Ovary (tissue), 9 donors: ENCODE results near the gene GRID2. TPM values are rescaled to one million over a fixed set of nuclear protein-coding genes. Genes with fewer than 3 reads are reported as not detected.

Source experiments
- DNase-seq, 5 donors: peaks; one replicate each; pipeline ENCODE4 v3.0.0-alpha.2; 2019 to 2020
- H3K27ac ChIP-seq, 2 donors: fragments of 200-600 bp; one replicate each; pipeline versions ENCODE4 v1.5.1 to v1.8.0; 2019 to 2022
- H3K27me3 ChIP-seq: fragments of 200-600 bp; one replicate; pipeline ENCODE4 v1.8.0; 2022
- H3K36me3 ChIP-seq: fragments of 200-600 bp; sonication (generic); one replicate; pipeline ENCODE4 v1.5.1; 2019
- H3K4me1 ChIP-seq: one replicate; pipeline ENCODE4 v1.8.1; 2013; ENCODE audit warnings: mild to moderate bottlenecking, moderate library complexity; ENCODE audit not compliant: insufficient read depth
- H3K4me3 ChIP-seq: fragments of 200-600 bp; sonication (generic); one replicate; pipeline ENCODE4 v1.5.1; 2017
- H3K9me3 ChIP-seq, 2 donors: fragments of 200-600 bp in 1 of 2; sonication (generic) in 1 of 2; one replicate each; pipeline versions ENCODE4 v1.5.1 to v1.8.1; 2013 to 2019; ENCODE audit warnings: mild to moderate bottlenecking in 1 of 2, moderate library complexity in 1 of 2
- CTCF ChIP-seq, 3 donors: fragments of 450-650 bp in 2 of 3; fragments of 200-600 bp in 1 of 3; IDR thresholded peaks; one replicate each; pipeline versions ENCODE4 v1.5.1 to v1.8.0; 2016 to 2022; ENCODE audit warnings: antibody characterized with exemption in 3 of 3, mild to moderate bottlenecking in 1 of 3
- EP300 ChIP-seq: sonication (generic); formaldehyde crosslinking; IDR thresholded peaks from one replicate; pipeline ENCODE4 v1.6.1; 2017; ENCODE audit warnings: antibody characterized with exemption
- POLR2A ChIP-seq: fragments of 450-650 bp; IDR thresholded peaks from one replicate; pipeline ENCODE4 v1.6.1; 2017; ENCODE audit warnings: antibody characterized with exemption, mild to moderate bottlenecking, moderate library complexity
- WGBS, 3 donors: extraction: QIAGEN DNeasy Blood & Tissue Kit in 1 of 3; methylation state at CpG; one replicate each; pipeline versions ENCODE4 v1.1.5 to v1.1.7; 2013 to 2017; 5-methylcytosine and 5-hydroxymethylcytosine counted together
- intact Hi-C, 4 donors: fragments of 100-400 bp; cut with DNase I; formaldehyde crosslinking; loops; one replicate each; pipeline versions ENCODE4 v1.11.0 to v1.15.1; 2022 to 2023
- polyA plus RNA-seq, 2 donors: library from polyadenylated mRNA; stranded (reverse); fragments of 200-250 nt in 1 of 2; fragments of 350-450 nt in 1 of 2; fragmentation: Illumina TruSeq in 1 of 2; extraction: RNeasy Lipid Tissue Mini Kit (QIAGEN cat#74804) in 1 of 2; gene quantifications; one replicate each; pipeline ENCODE4 v1.2.3, GENCODE V29; 2013 to 2014
- total RNA-seq, 7 donors: library from RNA; depleted of rRNA in 2 of 7; stranded (reverse); fragments of >200 nt in 2 of 7; fragmentation: NEBNext Ultra II Directional in 3 of 7; extraction: Animal tissue kit (Norgen Biotek cat#: 25700) in 3 of 7; gene quantifications; one replicate each; pipeline versions ENCODE4 v1.1.0 to v1.2.4, GENCODE V29; 2016 to 2023
- donor health status: DM: no; HTN: no; CAD: no; lungs with moderate emphysema.
- donor health status: DM: no; HTN: no; CAD: no.
- donor health status: Bipolar disorder and iron deficiency.
- donor health status: DM: yes; HTN: yes; CAD: no.
- donor health status: DM: no; HTN: no; CAD: no.
- donor health status: DM: yes; HTN: yes; CAD: no.

Gene GRID2
- total and polyA plus RNA-seq, 9 donors: 0.65 to 6.8 (median 2.6) TPM

- H3K27me3 ChIP-seq: no peaks in the 10 kb centered on the region
- TF ChIP-seq CTCF (IDR thresholded peaks at IDR 0.05): no peak
- no peak for TF ChIP-seq POLR2A
- TF ChIP-seq EP300: no peak
Measured at GRCh38 chr4:92344216-92344615, 40.5 kb downstream of the GRID2 start.

GRCh38 chr4:92346289-92346688, 42.5 kb downstream of the GRID2 start:
- H3K4me1 ChIP-seq: no peaks in the 10 kb centered on the region
- no peaks in the 10 kb centered on the region for H3K36me3 ChIP-seq
- H3K27me3 ChIP-seq: no peaks in the 10 kb centered on the region
- intact Hi-C loops: no loop called here
- WGBS, 3 donors: 76 to 81% (median 79%) methylated on average over 3 of the region's 3 CpGs
- H3K4me3 ChIP-seq: no peak overlapping the region
- H3K9me3 ChIP-seq: no peaks in the 10 kb centered on the region
- H3K27ac ChIP-seq: no peak overlapping the region
- TF ChIP-seq POLR2A: no peak
- TF ChIP-seq EP300: no peak
- TF ChIP-seq CTCF (IDR thresholded peaks at IDR 0.05): no peak
- DNase-seq: no peak

More at GRCh38 chr4:92344216-92344615, 40.5 kb downstream of the GRID2 start:
- Histone ChIP-seq H3K4me1 (no peaks in the 10 kb centered on the region), H3K4me3 (no peak overlapping the region), H3K36me3 (no peaks in the 10 kb centered on the region), H3K9me3 (no peaks in the 10 kb centered on the region), H3K27ac (no peak overlapping the region)
- 47 to 68% (median 56%) methylated on average over 3 of the region's 3 CpGs for WGBS, 3 donors
- intact Hi-C loops: no loop called here
- no peak for DNase-seq

- no peak for DNase-seq
- Histone ChIP-seq H3K27me3 (no peaks in the 10 kb centered on the region), H3K4me3 (no peak overlapping the region), H3K36me3 (no peaks in the 10 kb centered on the region), H3K4me1 (no peaks in the 10 kb centered on the region), H3K9me3 (no peaks in the 10 kb centered on the region), H3K27ac (no peak overlapping the region)
- TF ChIP-seq CTCF (IDR thresholded peaks at IDR 0.05): no peak
- no peak for TF ChIP-seq POLR2A
- TF ChIP-seq EP300: no peak
- intact Hi-C loops: no loop called here
- WGBS, 3 donors: 93 to 96% (median 96%) methylated on average over 2 of the region's 2 CpGs
Measured at GRCh38 chr4:92357966-92358365, 54.2 kb downstream of the GRID2 start.

GRCh38 chr4:92359491-92359890, 55.7 kb downstream of the GRID2 start:
- no peak overlapping the region for H3K27ac ChIP-seq
- H3K9me3 ChIP-seq: no peaks in the 10 kb centered on the region
- H3K36me3 ChIP-seq: no peaks in the 10 kb centered on the region
- H3K4me3 ChIP-seq: no peak overlapping the region
- no peaks in the 10 kb centered on the region for H3K27me3 ChIP-seq
- 48 to 77% (median 64%) methylated on average over 2 of the region's 2 CpGs for WGBS, 3 donors
- TF ChIP-seq CTCF (IDR thresholded peaks at IDR 0.05) (no peak), EP300 (no peak), POLR2A (no peak)
- no peak for DNase-seq
- intact Hi-C loops: no loop called here
- no peaks in the 10 kb centered on the region for H3K4me1 ChIP-seq

GRCh38 chr4:92362028-92362427, 58.3 kb downstream of the GRID2 start:
- intact Hi-C loops: no loop called here
- H3K27me3 ChIP-seq: no peaks in the 10 kb centered on the region

More at GRCh38 chr4:92362028-92362427, 58.3 kb downstream of the GRID2 start:
- DNase-seq: no peak
- Histone ChIP-seq H3K36me3 (no peaks in the 10 kb centered on the region), H3K4me1 (no peaks in the 10 kb centered on the region), H3K27ac (no peak overlapping the region), H3K9me3 (no peaks in the 10 kb centered on the region), H3K4me3 (no peak overlapping the region)
- no peak for TF ChIP-seq EP300
- TF ChIP-seq POLR2A: no peak
- TF ChIP-seq CTCF (IDR thresholded peaks at IDR 0.05): no peak
